CD4-positive, alpha-beta T cell treated with Interleukin-2 at 100 ng/mL for 4 hours (primary cell): ENCODE results near the gene IGSF21.
"Not testable (repeated sequence)": the region's sequence is repeated elsewhere in the genome, so short reads cannot be mapped to it uniquely, and the experiment has no call there.

Experiments
- DNase-seq: peaks from one replicate; pipeline ENCODE4 v3.0.0-alpha.2; 2020; ENCODE audit warnings: low spot score

Gene IGSF21

GRCh38 chr1:18357622-18358230 is 250.1 kb downstream of the IGSF21 start:
- no peak for DNase-seq

- no peak for DNase-seq
Measured at GRCh38 chr1:18358600-18358999, 251.0 kb downstream of the IGSF21 start.

- no peak for DNase-seq
Measured at GRCh38 chr1:18360251-18360650, 252.7 kb downstream of the IGSF21 start.

- DNase-seq, result no peak
Measured at GRCh38 chr1:18362150-18362549, 254.6 kb downstream of the IGSF21 start.

GRCh38 chr1:18363436-18363835 is 255.8 kb downstream of the IGSF21 start:
- no peak for DNase-seq

- DNase-seq, result no peak
Measured at GRCh38 chr1:18365099-18365705, 257.6 kb downstream of the IGSF21 start.

- DNase-seq, result not testable (repeated sequence)
Measured at GRCh38 chr1:18372505-18372904, 264.9 kb downstream of the IGSF21 start.

- DNase-seq, result no peak
Measured at GRCh38 chr1:18373151-18373550, 265.6 kb downstream of the IGSF21 start.

GRCh38 chr1:18373882-18374493 is 266.4 kb downstream of the IGSF21 start:
- DNase-seq, result no peak

- no peak for DNase-seq
Measured at GRCh38 chr1:18376661-18377060, 269.1 kb downstream of the IGSF21 start.

GRCh38 chr1:18380288-18380687 is 272.7 kb downstream of the IGSF21 start:
- DNase-seq, result no peak

GRCh38 chr1:18384059-18384458 is 276.5 kb downstream of the IGSF21 start:
- no peak for DNase-seq

- no peak for DNase-seq
Measured at GRCh38 chr1:18384471-18384870, 276.9 kb downstream of the IGSF21 start.

GRCh38 chr1:18385239-18385790 is 277.7 kb downstream of the IGSF21 start:
- DNase-seq, result no peak

- DNase-seq, result no peak
Measured at GRCh38 chr1:18386591-18386990, 279.0 kb downstream of the IGSF21 start.

- DNase-seq, result no peak
Measured at GRCh38 chr1:18387307-18387706, 279.7 kb downstream of the IGSF21 start.

- no peak for DNase-seq
Measured at GRCh38 chr1:18390953-18391352, 283.4 kb downstream of the IGSF21 start.

- DNase-seq, result no peak
Measured at GRCh38 chr1:18394563-18395156, 287.1 kb downstream of the IGSF21 start.

GRCh38 chr1:18396247-18396980 is 288.8 kb downstream of the IGSF21 start:
- DNase-seq, result no peak

- no peak for DNase-seq
Measured at GRCh38 chr1:18397641-18398040, 290.0 kb downstream of the IGSF21 start.

GRCh38 chr1:18398791-18399530 is 291.4 kb downstream of the IGSF21 start:
- no peak for DNase-seq
